ENCODE data around the gene ATP6V1G1. TPM values are rescaled to one million over a fixed set of nuclear protein-coding genes. Genes with fewer than 3 reads are reported as not detected.

The ATP6V1G1 gene
- total RNA-seq, 1 donor: 59.5 TPM

- no peak for DNase-seq (ENCODE audit: low read depth in 2 of 3, low spot score in 2 of 3)
Measured at GRCh38 chr9:114643896-114644295, 56.3 kb downstream of the ATP6V1G1 start.

Small RNA genes lying within 50 kb of the gene (small RNA-seq; reads per million reads assigned to genes)
- not detected for gene RF00019

Other genes with a start within 250 kb of the ATP6V1G1 start
- 96.9 TPM for gene AKNA, start 199.8 kb upstream of the ATP6V1G1 start, total RNA-seq
- 5.4 TPM for gene WHRN, start 82.3 kb upstream of the ATP6V1G1 start, total RNA-seq
- 18.3 TPM for gene TMEM268, start 23.5 kb downstream of the ATP6V1G1 start, total RNA-seq
- gene TEX53, start 70.0 kb downstream of the ATP6V1G1 start, total RNA-seq: not detected
- not detected for gene TEX48, start 94.4 kb downstream of the ATP6V1G1 start, total RNA-seq
- gene TNFSF15, start 218.3 kb downstream of the ATP6V1G1 start, total RNA-seq: under 0.01 TPM